GM19463 (cell line): ENCODE results near the gene EFCAB9.

ENCODE experiments used
- ATAC-seq: cut with Tn5 transposase; IDR thresholded peaks from one replicate; pipeline ENCODE4 v1.9.1; 2021; ENCODE audit warnings: mild to moderate bottlenecking, moderate library complexity; ENCODE audit not compliant: unreplicated experiment

The EFCAB9 gene

DNA sequence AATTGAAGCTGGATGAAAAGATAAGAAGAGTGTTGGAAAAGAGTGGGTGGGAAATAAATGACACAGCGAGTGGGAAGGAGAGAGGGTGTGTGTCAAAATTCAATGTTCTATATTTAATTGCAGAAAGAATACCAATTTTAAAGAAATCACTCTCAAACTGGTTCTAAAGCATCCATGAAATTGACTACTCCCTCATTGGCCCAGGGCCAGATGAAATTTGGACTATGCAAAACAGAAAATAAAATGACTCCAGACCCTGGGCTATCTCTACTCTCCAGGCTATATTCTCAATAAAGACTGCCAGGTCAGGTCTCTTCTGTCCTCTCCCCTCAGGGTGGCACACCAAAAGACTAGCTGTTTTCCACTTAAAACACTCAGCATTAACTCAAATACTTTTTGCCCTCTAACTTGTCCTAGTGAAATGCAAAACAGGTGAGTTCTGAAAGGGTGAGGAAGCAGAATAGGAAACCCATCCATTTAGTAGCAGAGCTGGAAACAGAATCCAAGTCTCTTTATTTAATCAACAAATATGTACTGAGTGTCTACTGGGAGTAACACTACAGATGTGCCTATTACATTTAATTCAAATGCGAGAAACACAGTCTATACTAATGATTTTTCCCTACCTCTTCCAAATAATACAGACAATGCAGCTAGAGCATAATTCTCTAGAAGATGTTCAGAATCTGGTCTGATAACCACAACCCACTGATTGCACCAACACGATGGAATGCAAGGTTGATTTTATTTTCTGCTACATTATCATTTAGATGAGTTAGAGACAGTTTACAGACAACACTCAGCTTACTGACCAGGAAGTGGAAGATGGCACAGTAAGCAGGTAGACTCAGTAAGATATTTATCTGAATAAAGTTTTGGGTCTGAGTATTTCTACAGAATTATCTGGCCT, 42.1 kb downstream of the EFCAB9 start:
- ATAC-seq: no peak

DNA sequence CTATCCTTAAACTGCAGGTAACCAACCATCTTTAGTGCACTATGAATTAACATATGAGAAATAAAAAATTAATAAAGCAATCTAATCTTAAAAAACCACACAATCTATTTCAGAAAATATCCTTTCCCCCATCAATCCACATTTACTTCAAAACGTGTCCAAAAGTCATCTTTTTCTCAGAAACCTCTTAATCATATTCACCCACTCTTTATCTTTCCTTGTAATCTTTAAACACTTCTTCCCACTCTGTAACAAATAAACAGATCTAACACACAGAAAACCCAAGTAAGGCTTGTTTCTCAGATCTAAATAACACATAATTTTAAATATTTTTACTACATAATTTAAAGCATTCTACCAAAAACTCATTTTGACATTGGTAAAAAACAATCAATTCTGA, 44.4 kb downstream of the EFCAB9 start:
- no peak for ATAC-seq

DNA sequence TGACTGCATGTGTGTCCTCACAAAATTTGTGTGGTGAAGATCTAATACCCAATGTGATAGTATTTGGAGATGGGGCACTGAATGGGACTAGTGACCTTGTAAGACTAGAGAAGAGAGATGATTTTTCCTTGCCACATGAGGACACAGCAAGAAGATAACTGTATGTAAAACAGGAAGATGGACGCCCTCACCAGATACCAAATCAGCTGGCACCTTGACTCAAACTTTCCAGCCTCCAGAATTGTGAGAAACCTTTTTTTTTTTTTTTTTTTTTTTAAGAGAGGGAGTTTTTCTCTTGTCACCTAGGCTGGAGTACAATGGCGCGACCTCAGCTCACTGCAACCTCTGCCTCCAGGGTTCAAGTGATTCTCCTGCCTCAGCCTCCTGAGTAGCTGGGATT, 49.3 kb downstream of the EFCAB9 start:
- no peak for ATAC-seq

DNA sequence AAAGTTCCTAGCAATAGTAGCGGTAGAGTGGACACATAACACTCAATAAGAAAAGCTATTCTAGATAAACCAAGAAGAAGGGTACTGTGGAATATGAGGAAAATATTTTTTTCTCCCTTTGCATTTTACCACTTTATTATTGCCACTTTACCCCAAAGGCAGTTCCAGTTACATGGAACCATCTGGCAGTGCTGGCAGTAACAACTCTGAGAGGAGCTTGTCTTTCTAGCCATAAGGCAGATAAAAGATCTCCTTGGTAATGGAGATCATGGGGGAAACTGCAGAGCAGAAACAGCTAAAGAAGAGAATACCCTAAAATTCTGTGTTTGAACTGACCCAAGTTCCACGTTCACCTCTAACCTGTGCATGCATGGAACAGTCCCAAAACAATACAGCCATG, 51.1 kb downstream of the EFCAB9 start:
- no peak for ATAC-seq

DNA sequence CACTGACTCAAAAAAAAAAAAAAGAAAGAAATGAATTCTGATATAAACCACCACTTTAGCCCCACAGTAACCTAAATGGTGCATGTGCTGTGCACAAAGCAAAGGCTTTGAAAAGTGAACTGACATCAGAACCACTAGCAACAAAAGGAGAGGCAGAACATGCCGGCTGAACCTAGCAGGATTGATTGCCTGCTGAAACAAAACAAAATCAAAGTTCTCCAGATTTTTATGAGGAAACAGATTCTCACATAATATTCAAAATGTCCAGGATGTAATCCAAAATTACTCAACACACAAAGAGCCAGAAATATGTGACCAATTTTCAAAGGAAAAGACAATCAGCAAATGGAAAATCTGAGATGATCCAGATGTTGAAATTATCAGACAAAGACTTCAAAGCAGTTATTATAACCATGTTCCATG, 51.7 kb downstream of the EFCAB9 start:
- ATAC-seq: no peak

DNA sequence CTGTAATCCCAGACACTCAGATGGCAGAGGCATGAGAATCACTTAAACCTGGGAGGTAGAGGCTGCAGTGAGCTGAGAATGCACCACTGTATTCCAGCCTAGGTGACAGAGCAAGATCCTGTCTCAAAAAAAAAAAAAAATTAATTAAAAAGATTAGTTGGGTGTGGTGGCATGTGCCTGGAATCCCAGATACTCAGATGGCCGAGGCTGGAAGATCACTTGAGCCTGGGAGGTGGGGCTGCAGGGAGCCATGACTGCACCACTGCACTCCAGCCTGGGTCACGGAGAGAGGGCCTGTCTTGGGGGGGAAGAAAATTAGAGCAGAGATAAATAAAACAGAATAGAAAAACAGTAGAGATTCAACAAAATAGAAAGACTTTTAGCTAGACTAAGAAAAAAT, 54.7 kb downstream of the EFCAB9 start:
- no peak for ATAC-seq

DNA sequence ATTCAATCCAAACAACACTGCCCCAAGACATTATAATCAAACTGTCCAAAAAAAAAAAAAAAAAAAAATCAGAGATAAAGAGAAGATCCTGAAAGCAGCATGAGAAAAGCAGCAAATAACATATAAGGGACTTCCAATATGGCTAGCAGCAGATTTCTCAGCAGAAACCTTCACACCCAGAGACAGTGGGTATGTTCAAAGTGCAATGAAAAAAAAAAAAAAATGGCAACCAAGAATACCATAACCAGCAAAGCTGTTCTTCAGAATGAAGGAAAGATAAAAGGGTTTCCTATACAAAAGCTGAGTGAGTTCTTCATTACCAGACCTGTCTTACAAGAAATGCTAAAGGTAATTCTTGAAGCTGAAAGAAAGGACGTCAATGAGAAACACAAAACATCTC, 57.4 kb downstream of the EFCAB9 start:
- no peak for ATAC-seq

DNA sequence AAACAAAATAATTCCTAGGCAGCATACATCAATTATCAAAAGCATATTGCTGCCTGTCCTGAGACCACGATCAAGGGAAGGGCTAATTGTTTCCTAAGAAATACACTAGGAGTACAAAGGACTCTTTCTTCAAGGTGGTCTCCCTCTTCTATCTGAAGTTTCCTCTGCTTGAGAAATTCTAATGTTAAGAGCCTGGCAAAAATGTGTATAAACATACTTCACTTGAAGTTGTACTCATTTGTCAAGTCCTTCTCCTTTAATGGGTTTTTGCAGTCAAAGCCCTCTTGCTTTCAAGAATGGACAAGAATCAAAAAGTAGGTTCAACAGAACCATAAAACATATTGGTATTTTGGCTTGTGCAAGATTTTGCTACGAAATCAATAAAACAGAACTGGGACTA, 58.5 kb downstream of the EFCAB9 start:
- no peak for ATAC-seq
